ENCODE results near the gene SMYD3. TPM values are rescaled to one million over a fixed set of nuclear protein-coding genes. Genes with fewer than 3 reads are reported as not detected.

Gene SMYD3
- total RNA-seq, 4 donors from 2014 or later = 12.0 to 15.0 (median 13.2) TPM

- WGBS = 63% methylated on average over 1 of the region's 1 CpG
- no peaks in the 10 kb centered on the region for H3K36me3 ChIP-seq
- H3K4me3 ChIP-seq = no peak overlapping the region
- H3K27ac ChIP-seq (replicated peaks in 1 of 4) = no peak overlapping the region
- peaks cover 0 to 10% (median 0%) of the 10 kb centered on the region in 4 donors for H3K4me1 ChIP-seq
- intact Hi-C loops (cut with DNase I) = no loop called here
- H3K9me3 ChIP-seq = no peaks in the 10 kb centered on the region
- DNase-seq (ENCODE audit: extremely low spot score) = no peak
- no peaks in the 10 kb centered on the region for H3K27me3 ChIP-seq
- TF ChIP-seq POLR2AphosphoS5 (IDR thresholded peaks at IDR 0.05) = no peak
- no peak for TF ChIP-seq EP300 (IDR thresholded peaks at IDR 0.05)
- TF ChIP-seq, protein P1, sequence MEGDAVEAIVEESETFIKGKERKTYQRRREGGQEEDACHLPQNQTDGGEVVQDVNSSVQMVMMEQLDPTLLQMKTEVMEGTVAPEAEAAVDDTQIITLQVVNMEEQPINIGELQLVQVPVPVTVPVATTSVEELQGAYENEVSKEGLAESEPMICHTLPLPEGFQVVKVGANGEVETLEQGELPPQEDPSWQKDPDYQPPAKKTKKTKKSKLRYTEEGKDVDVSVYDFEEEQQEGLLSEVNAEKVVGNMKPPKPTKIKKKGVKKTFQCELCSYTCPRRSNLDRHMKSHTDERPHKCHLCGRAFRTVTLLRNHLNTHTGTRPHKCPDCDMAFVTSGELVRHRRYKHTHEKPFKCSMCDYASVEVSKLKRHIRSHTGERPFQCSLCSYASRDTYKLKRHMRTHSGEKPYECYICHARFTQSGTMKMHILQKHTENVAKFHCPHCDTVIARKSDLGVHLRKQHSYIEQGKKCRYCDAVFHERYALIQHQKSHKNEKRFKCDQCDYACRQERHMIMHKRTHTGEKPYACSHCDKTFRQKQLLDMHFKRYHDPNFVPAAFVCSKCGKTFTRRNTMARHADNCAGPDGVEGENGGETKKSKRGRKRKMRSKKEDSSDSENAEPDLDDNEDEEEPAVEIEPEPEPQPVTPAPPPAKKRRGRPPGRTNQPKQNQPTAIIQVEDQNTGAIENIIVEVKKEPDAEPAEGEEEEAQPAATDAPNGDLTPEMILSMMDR (IDR thresholded peaks at IDR 0.05) = no peak
- no peak for TF ChIP-seq POLR2A (IDR thresholded peaks at IDR 0.05; ENCODE audit: low read depth)
Observed at GRCh38 chr1:246471688-246472087, 35.4 kb downstream of the SMYD3 start.

GRCh38 chr1:246470585-246470984 lies 36.5 kb downstream of the SMYD3 start:
- H3K4me1 ChIP-seq = peaks cover 0 to 5% (median 0%) of the 10 kb centered on the region in 4 donors
- H3K36me3 ChIP-seq = no peaks in the 10 kb centered on the region
- no peaks in the 10 kb centered on the region for H3K9me3 ChIP-seq
- H3K27ac ChIP-seq (replicated peaks in 1 of 4) = no peak overlapping the region
- TF ChIP-seq EP300 (IDR thresholded peaks at IDR 0.05) (no peak), POLR2A (IDR thresholded peaks at IDR 0.05; ENCODE audit: low read depth) (no peak)
- H3K27me3 ChIP-seq = no peaks in the 10 kb centered on the region
- no peak overlapping the region for H3K4me3 ChIP-seq
- 92% methylated on average over 1 of the region's 1 CpG for WGBS
- intact Hi-C loops (cut with DNase I) = no loop called here
- DNase-seq (ENCODE audit: extremely low spot score) = no peak

GRCh38 chr1:246462986-246463385 lies 44.1 kb downstream of the SMYD3 start:
- WGBS = 95% methylated on average over 2 of the region's 2 CpGs
- no peak overlapping the region for H3K27ac ChIP-seq (replicated peaks in 1 of 4)

GRCh38 chr1:246460406-246460805 lies 46.7 kb downstream of the SMYD3 start:
- 91% methylated on average over 1 of the region's 1 CpG for WGBS
- TF ChIP-seq POLR2AphosphoS5 (IDR thresholded peaks at IDR 0.05) = no peak
- TF ChIP-seq, protein P1 (IDR thresholded peaks at IDR 0.05) = no peak
- no peak for TF ChIP-seq POLR2A (IDR thresholded peaks at IDR 0.05; ENCODE audit: low read depth)
- TF ChIP-seq EP300 (IDR thresholded peaks at IDR 0.05) = no peak
- Histone ChIP-seq H3K27me3 (no peaks in the 10 kb centered on the region), H3K27ac (replicated peaks in 1 of 4) (no peak overlapping the region), H3K4me1 (peaks cover 0 to 4% (median 0%) of the 10 kb centered on the region in 4 donors), H3K36me3 (no peaks in the 10 kb centered on the region), H3K4me3 (no peak overlapping the region), H3K9me3 (no peaks in the 10 kb centered on the region)
- intact Hi-C loops (cut with DNase I) = no loop called here
- DNase-seq (ENCODE audit: extremely low spot score) = no peak

More at GRCh38 chr1:246462986-246463385, 44.1 kb downstream of the SMYD3 start:
- Histone ChIP-seq H3K36me3 (no peaks in the 10 kb centered on the region), H3K9me3 (no peaks in the 10 kb centered on the region), H3K4me3 (no peak overlapping the region), H3K27me3 (no peaks in the 10 kb centered on the region), H3K4me1 (peaks cover 0 to 2% (median 0%) of the 10 kb centered on the region in 4 donors)
- intact Hi-C loops (cut with DNase I) = no loop called here
- no peak for TF ChIP-seq POLR2A (IDR thresholded peaks at IDR 0.05; ENCODE audit: low read depth)
- TF ChIP-seq POLR2AphosphoS5 (IDR thresholded peaks at IDR 0.05) = no peak
- no peak for TF ChIP-seq EP300 (IDR thresholded peaks at IDR 0.05)
- TF ChIP-seq, protein P1 (IDR thresholded peaks at IDR 0.05) = no peak
- DNase-seq (ENCODE audit: extremely low spot score) = no peak

- no peak overlapping the region for H3K4me3 ChIP-seq
- 94% methylated on average over 14 of the region's 14 CpGs for WGBS
- no peak for DNase-seq (ENCODE audit: extremely low spot score)
- peaks cover 5 to 12% (median 9%) of the 10 kb centered on the region in 4 donors for H3K4me1 ChIP-seq
- no peaks in the 10 kb centered on the region for H3K9me3 ChIP-seq
- intact Hi-C loops (cut with DNase I) = loop anchor here (10.0 kb wide), 1 partner anchor 1304 kb away; the partner anchor contains the start of gene KIF26B
- no peak for TF ChIP-seq POLR2AphosphoS5 (IDR thresholded peaks at IDR 0.05)
- TF ChIP-seq, protein P1 (IDR thresholded peaks at IDR 0.05) = no peak
- no peak for TF ChIP-seq EP300 (IDR thresholded peaks at IDR 0.05)
- TF ChIP-seq POLR2A (IDR thresholded peaks at IDR 0.05; ENCODE audit: low read depth) = no peak
- no peak overlapping the region for H3K27ac ChIP-seq (replicated peaks in 1 of 4)
- no peaks in the 10 kb centered on the region for H3K36me3 ChIP-seq
- no peaks in the 10 kb centered on the region for H3K27me3 ChIP-seq
Observed at GRCh38 chr1:246459221-246459620, 47.9 kb downstream of the SMYD3 start.
